HG03103 (cell line): Measurements from ENCODE around the gene ESRRG.

ENCODE experiments used
- ATAC-seq: cut with Tn5 transposase; IDR thresholded peaks from one replicate; pipeline ENCODE4 v1.9.1; 2021; ENCODE audit warnings: low read depth; ENCODE audit not compliant: unreplicated experiment

The ESRRG gene

DNA sequence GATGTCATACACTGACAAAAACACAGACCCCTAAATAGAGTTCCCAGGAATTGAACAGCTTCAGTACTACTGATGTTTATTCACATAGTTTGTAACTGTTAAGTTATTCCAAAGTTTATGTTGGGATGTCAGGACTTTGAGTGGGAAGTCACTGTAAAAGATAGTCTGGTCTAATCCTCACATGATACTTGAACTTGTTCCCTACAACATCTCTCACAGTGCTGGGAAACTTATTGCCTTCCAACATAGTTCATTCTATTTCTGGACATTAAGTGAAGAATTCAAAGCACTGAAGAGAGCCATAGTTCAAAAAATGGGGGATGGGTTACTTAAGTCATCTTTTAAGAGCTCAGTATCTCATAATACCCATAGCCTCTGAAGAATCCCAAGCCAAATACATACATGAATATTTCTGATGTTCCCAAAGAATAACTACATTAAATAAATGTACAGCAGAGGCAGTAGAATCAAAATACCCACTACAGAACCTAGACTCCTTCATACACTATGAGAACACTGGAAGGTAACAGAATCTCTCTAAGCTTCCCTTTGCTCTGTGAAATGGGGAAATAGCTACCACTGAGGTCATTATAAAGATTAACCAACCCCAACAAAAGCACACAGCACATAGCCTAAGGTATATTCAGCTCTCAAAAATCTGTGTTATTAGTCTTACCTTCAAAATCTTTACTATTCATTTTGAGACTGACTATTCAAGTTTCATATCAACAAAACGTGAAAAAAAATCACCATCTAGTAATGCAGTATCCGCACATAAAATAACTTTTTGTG is 81.4 kb downstream of the ESRRG start:
- peak; percentile 66 for ATAC-seq

- ATAC-seq: no peak
These were observed 83.1 kb downstream of the ESRRG start for GRCh38 chr1:216640100-216640499.

DNA sequence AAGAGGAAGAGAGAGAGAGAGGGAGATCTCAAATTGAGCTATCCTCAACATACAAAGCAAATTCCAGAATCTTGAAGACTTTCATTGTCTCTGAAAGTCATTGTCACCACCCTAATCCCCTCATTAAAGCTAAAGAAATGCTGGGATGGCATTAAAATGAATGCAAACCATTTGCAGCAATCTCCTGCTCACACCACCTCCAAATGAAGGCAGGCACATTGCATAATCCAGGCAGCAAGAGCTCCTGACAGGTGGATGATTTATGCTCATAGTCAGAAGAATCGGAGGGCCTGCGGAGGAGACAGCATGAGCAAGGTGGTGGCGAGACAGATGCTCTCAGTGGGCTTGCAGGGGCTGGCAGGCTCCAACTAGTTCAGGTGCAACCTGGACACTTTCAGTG is 90.2 kb downstream of the ESRRG start:
- ATAC-seq: no peak

DNA sequence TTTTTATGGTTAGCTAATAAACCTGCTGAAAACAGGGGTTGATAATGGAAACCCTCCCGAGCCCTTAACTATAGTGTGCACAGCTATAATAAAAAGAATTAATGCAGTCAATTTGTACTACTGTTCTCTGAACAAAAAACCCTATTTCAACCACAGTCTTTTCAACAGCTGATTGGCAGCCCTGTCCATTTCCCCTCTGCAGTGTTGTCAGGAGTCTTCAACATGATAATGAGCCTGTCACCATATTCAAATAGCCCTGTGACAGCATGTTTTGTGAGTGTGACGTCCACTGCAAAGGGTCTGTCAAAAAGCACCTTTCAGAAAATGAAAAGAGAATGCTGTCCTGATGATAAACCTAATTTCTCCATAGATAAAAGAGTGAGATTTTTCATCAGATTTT is 92.7 kb downstream of the ESRRG start:
- no peak for ATAC-seq

DNA sequence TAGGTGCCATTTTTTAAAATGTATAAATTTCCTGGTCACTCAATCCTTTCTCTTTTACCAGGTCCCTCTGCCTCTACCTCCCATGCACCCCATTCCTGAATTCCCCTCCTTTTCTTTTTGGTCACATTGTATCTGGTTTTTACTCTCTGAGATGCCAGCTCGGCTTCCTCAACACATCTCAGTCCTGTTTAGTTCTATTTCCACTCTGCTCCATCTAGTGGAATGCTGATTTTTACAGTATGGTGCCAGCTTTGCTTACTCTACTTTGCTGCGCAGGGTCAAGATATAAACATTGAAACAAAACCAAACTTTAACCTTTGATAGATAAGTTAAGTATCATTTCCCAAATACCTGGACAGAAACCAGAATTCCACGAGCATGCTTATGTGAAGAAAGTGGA is 96.0 kb downstream of the ESRRG start:
- no peak for ATAC-seq

- ATAC-seq: no peak
These were observed 96.7 kb downstream of the ESRRG start for GRCh38 chr1:216626394-216627067.

- ATAC-seq: no peak
These were observed 101.7 kb downstream of the ESRRG start for GRCh38 chr1:216621536-216621935.

- ATAC-seq: no peak
These were observed 106.0 kb downstream of the ESRRG start for GRCh38 chr1:216617081-216617875.

GRCh38 chr1:216616425-216616824 is 106.8 kb downstream of the ESRRG start:
- no peak for ATAC-seq

DNA sequence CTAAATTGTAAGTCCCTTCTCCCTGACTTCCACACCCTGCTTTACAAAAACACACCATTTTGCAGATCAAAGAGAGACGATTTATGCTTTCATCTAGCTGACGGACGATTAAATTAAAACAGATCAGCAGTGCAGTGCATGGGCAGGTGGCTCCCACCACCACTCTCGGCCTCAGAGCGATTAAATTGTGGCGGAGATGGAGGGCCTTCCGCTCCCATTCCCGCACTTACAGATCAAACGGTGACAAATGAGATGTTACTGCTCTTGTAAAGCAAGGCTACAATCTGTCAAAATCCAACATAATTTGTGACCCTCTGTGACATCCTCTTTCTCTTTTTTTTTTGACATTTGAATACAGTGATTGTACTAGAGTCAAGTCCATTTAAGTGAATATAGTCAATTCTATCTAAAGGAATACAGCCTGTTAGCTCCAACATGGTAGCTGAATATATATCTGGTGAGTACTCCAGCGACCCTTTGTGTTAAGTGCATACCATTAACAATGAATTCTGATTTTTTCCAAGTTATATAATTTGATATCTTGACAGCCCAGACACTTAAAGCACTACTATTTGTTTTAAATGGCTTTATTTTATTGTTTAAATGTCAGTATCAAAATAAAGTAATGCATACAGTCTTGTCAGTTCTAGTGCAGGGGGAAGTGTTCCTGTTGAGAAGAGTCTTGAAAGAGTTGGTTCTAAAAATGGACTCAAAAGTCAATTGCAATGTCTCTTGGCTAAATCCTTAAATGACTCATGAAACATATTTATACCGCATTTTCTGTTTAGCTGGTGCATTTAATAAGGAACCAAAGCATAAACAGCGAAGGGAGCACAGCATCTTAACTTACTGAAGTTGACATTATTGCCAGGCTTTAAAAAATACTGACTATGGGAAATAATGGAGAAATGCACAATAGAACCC is 109.0 kb downstream of the ESRRG start:
- no peak for ATAC-seq

DNA sequence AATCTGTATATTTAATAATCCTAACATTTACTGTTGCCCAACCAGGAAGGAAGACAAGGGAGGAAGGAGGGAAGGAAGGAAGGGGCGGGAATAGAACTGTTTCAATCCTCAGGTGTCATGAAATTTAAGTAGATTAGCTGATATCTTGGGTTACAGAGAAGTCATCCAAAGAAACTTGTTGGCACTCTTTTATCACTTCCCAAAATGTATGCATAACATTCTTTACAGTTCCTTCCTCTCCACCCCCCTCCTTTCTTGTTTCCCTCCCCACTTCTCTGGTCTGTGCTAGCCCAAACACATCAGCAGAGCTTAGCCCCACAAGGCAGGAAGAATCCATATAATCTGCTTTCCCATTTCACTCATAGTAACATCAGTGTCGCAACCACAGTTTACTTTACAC is 110.9 kb downstream of the ESRRG start:
- no peak for ATAC-seq

DNA sequence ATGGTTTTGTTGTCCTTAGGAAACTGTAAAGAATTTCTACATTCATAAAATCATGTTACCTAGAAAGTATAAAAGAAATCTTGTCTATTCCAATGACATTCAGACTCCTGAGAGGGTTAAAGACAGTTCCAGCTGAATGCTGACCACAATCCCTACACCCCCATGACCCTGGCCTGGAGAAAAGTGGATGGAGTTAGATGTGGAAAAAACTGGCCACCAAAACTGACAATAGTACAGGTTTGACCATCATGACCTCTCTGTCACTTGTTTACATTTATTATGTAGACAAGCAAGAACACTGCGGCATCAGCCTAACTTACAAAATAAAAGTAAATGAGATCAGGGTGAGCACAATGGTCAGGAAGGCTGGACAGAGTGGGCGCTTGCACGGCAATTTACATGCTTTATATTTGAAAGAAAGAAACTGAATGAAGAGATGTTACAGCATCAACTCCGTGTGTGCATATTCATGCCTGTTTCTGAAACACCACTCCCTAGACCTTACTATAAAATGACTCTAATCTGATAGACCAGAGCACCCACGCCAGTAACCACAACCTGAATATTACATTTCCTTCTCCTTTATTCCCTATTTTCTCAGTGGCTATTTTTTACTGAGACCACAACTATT is 116.0 kb downstream of the ESRRG start:
- no peak for ATAC-seq

- no peak for ATAC-seq
These were observed 117.1 kb downstream of the ESRRG start for GRCh38 chr1:216606047-216606637.

DNA sequence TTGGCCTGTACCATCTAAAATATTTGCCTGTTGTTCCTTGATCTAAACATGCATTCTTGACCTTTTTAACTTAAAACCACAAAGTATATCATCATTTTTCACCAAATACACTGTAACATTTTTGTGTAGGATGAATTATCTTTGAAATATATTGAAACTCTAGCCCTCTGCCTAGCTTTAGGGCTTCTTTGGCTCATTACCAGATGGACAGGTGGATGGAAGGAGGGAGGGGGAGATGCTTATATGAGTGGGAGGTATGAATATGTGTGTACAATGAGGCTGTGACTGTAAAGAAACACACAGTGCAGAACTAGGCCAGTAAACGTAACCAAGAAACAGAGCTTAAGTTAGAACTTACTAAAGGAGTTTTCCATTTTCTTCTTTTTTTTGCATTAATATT is 118.5 kb downstream of the ESRRG start:
- no peak for ATAC-seq

DNA sequence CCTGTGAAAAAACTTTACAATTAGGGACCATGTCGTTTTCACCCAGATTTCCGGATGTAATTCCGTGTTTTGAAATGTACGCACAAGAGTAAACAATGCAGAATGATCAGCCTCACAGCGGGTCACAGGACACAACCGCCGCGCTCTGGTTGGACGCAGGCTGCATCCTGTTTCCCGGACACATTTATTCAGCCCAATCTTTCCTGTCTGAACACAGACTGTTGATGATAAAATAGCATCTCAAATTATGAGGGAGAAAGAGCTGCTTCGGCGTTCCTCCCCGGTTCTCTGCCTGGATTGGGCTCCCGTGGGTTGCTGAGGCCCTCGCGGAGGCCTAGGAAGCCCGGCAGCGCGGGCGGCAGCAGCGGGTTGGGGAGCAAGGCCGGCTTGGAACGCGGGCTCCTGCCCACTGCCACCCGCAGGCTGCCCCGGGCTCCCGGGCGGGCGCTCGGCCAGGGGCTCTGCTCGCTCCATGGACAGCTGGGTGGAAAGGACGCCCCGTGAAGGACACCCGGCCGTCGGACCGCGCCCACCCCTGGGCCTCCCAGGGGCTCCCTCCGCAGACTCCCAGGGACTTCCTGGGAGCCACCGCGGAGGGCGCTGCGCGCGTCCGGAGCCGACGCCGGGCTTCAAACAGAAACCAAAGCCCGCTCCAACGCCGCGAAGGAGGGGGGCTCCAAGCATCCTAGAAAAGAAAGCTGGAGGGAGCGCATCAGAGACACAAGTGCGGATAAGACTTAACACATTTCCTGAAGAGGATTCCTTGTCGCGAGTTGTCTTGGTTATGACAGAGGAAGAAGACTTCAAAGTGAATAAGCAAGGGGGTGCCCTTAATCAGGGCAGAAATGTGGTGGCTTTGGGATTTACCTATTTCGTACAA is 122.3 kb downstream of the ESRRG start:
- peak; percentile 86 for ATAC-seq

DNA sequence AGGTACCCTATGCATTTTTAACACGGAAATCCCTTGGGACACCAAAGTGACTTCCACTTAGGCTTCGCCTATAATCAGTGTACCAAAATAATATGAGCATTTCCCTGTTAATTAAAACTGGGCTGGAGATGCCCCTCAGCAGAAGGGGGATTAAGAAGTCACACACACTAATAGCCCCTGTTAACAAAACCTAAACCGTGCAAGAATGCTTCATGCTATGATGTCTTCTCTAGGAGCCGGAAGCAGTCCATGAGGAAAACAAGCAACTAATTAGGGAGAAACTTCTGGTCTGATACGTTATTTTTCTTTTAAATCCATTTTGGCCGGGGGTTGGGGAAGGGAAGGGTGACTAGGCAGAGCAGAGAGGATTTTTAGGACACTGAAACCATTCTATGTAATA is 123.4 kb downstream of the ESRRG start:
- no peak for ATAC-seq

GRCh38 chr1:216598448-216598847 is 124.8 kb downstream of the ESRRG start:
- no peak for ATAC-seq

DNA sequence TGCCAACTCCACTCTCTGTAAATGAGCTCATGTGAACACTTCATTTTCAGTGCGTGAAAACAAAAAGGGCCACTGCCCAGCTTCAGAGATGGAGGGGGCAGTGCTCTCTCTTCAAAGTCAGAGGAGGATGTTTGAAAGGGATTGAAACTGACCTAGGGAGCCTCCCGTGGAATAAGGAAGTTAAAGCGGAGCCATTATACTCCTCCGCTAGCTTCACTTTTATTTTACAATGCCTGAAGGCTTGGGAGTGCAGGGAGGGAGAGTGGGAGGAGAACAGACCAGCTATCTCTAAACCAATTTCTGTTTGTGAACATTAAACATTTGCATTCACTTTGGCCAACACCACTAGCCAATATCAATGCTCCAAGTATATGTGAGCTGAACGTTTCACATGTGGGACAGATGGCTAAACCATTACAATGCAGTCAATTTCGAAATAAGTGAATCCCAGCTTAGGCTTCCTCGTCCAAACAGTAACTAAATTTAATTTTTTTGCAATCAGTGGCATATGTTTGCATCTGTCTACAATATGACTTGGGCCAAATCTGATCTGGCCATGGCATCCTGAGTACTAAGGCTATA is 126.9 kb downstream of the ESRRG start:
- ATAC-seq: no peak
